Epithelial cell of esophagus (primary cell): Measurements from ENCODE around the gene ACTA2.

Source experiments
- DNase-seq: peaks from one replicate; pipeline ENCODE4 v3.0.0; 2010; ENCODE audit warnings: low read depth
- H3K4me3 ChIP-seq: 2 replicates; pipeline ENCODE4 v1.5.1; 2011; ENCODE audit warnings: mild to moderate bottlenecking, low read length, control low read depth
- TF ChIP-seq, protein P1 (sequence below): IDR thresholded peaks from 2 replicates; pipeline ENCODE4 v1.5.1; 2011; ENCODE audit warnings: low read depth, mild to moderate bottlenecking, low read length, control low read depth, inconsistent platforms; ENCODE audit not compliant: insufficient read depth; ENCODE audit errors: missing control alignments

ACTA2 gene

DNA sequence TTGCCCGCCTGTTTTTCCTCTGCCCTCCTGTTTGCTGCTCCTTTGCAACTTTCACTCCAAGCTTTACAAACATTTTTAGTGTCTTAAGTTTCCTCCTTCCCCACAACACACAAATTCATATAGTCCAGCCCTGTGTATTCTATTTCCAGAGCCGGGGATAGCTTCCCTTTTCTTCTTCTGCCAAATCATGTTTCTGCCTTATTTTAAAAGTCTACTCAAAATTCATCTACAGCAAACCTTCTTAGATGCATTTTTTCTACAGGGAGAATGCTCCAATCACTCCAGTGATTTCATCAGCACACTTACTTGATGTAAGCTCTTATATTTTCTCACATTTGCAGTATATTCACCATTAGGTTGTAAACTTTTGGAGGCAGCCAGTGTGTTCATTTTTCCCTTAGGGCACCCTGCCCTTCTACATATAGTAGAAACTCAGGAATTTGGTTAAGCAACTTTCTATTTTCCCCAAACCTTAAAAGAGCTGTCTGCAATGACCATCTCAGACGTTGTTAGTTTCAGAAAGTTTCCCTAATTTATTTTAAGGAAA, 12.4 kb upstream of the ACTA2 start:
- DNase-seq, result no peak
- no peak overlapping the region for H3K4me3 ChIP-seq
- TF ChIP-seq, protein P1, sequence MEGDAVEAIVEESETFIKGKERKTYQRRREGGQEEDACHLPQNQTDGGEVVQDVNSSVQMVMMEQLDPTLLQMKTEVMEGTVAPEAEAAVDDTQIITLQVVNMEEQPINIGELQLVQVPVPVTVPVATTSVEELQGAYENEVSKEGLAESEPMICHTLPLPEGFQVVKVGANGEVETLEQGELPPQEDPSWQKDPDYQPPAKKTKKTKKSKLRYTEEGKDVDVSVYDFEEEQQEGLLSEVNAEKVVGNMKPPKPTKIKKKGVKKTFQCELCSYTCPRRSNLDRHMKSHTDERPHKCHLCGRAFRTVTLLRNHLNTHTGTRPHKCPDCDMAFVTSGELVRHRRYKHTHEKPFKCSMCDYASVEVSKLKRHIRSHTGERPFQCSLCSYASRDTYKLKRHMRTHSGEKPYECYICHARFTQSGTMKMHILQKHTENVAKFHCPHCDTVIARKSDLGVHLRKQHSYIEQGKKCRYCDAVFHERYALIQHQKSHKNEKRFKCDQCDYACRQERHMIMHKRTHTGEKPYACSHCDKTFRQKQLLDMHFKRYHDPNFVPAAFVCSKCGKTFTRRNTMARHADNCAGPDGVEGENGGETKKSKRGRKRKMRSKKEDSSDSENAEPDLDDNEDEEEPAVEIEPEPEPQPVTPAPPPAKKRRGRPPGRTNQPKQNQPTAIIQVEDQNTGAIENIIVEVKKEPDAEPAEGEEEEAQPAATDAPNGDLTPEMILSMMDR, result no peak

DNA sequence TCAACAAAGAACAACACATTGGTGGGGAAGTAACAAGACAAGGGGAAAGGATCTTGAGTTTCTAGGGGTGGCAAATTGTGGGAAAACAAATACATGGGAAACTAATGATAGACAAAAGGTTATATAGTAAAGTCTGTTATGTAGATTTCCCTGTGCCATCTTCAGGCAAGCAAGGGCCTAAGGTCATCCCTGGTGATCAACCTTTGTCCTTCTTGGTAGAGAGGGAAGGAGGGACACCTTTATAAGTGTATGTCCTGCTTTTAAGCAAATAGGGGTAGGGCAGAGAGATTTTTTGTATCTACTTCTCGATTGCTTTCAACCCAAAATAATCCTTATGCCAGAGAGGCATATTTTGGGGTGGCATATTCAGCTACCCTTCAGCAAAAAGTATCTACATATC, 11.8 kb upstream of the ACTA2 start:
- no peak for DNase-seq
- TF ChIP-seq, protein P1, result no peak
- H3K4me3 ChIP-seq, result no peak overlapping the region

DNA sequence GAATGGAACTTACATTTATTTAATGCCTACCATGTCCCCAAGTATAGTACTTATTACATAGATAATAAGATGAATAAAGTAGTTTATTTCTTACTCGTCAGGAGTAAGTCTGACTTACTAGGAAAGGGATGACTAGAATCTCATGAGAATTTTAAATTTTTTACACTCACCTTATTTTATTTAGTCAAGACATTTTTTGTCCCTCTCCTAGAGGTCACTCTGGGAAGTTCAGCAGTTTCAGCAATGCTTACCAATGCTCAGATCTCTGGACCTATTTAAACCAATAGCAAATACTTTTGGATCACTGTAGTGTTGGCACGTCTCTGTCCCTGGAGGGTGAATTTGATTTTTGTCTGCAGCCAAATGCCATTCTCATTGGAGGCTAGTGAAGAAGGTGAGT, 10.7 kb upstream of the ACTA2 start:
- TF ChIP-seq, protein P1, result no peak
- DNase-seq, result no peak
- no peak overlapping the region for H3K4me3 ChIP-seq

DNA sequence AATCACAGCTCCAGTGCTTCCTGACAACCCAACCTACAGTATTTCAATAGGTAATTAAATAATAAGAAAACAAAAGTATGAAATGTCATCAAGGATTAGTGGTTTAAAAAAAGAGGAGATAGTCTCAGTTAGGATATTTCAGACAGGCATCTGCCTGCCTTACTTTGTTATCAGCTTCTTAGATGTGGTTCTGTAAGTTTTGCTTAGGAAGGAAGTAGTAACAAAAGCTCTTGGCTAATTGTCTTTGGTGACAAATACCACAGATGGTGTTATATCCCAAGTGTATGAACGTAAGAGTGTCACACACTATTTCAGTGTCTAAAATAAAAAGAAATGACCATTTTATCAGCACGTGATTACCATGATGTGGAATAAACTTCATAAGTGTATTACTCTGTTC, 9.8 kb upstream of the ACTA2 start:
- no peak overlapping the region for H3K4me3 ChIP-seq
- TF ChIP-seq, protein P1, result no peak
- DNase-seq, result no peak

DNA sequence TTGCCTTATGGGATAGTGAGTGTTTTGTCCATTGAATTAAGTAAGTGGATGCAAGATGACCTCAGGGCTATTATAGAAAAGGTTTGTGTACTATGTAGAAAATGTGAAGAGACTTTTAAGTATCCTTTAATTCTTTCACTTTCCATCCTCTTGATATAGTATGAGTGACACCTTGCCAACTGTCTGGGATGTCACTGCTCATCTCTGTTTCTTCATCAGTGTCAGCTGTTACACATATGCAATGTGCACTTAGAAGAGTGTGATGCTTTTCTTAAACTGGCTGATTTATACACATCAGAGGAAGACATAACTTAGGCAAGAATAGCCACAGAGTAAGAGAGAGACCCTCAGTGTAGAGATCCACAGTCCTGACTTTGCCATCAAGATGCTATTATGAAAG, 8.7 kb upstream of the ACTA2 start:
- no peak overlapping the region for H3K4me3 ChIP-seq
- TF ChIP-seq, protein P1, result no peak
- no peak for DNase-seq

DNA sequence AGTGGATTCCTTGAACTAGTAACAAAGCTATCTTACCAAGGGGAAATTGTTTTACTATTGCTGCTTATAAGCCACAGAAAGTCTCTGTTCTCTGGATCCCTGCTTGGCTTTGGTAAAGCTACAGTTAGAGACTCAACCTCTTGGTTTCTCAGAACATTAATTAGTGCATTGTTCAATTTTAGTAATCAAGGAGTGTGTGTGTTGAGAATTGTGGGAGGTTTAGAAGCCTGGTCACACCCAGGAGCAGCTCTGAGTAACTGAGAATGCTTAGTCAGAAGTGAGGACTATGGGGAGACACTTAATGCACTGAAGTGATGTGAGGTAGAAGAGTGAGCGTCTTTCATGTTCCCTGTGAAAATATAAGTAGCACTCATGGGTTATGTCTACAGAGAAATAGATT, 8.2 kb upstream of the ACTA2 start:
- TF ChIP-seq, protein P1, result no peak
- no peak overlapping the region for H3K4me3 ChIP-seq
- DNase-seq, result peak; percentile 47

DNA sequence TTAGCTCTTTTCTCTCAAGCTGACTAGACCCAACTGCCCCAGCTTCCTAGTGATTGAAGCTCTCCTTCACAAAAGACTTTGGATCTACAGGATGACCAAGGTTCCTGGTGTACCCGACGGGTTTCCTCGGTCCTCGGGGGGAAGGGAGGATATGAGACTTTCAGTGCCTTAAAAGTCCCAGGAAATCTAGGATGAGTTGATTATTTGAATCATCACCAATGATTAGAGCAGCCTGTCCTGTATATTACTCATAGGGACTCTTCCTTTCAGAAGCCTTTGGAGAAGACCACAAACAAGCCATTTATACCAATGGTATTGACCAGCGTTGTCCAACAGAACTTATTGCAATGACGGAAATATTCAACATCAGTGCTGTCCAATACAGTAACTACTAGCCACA, 6.1 kb upstream of the ACTA2 start:
- no peak overlapping the region for H3K4me3 ChIP-seq

More for the DNA sequence above, 6.1 kb upstream of the ACTA2 start:
- TF ChIP-seq, protein P1, result no peak
- no peak for DNase-seq
